SK-N-SH (cell line): ENCODE measurements around the gene DLL1.

Experiments
- CTCF ChIP-seq: fragments of 200-600 bp; sonication (generic); IDR thresholded peaks from 2 replicates; pipeline ENCODE4 v1.6.1; 2017; ENCODE audit warnings: antibody characterized with exemption, mild to moderate bottlenecking, moderate library complexity
- ELF1 ChIP-seq: IDR thresholded peaks from 2 replicates; pipeline ENCODE4 v1.4.0; 2012
- JUND ChIP-seq: IDR thresholded peaks from 2 replicates; pipeline ENCODE4 v1.4.0; 2012
- NRF1 ChIP-seq: IDR thresholded peaks from 2 replicates; pipeline ENCODE4 v1.6.1; 2012; ENCODE audit warnings: low read depth, mild to moderate bottlenecking, low read length
- PBX3 ChIP-seq: IDR thresholded peaks from 2 replicates; pipeline ENCODE4; 2012
- POLR2AphosphoS5 ChIP-seq: IDR thresholded peaks from 2 replicates; pipeline ENCODE4 v1.6.1; 2012; ENCODE audit warnings: low read depth, low read length
- RAD21 ChIP-seq: IDR thresholded peaks from 2 replicates; pipeline ENCODE4 v1.6.1; 2012; ENCODE audit warnings: mild to moderate bottlenecking, low read length
- REST ChIP-seq: IDR thresholded peaks from 2 replicates; pipeline ENCODE4 v1.6.1; 2012; ENCODE audit warnings: mild to moderate bottlenecking, low read depth, low read length, moderate library complexity
- RXRA ChIP-seq: IDR thresholded peaks from 2 replicates; pipeline ENCODE4 v1.4.0; 2012; ENCODE audit warnings: low read depth, mild to moderate bottlenecking, borderline replicate concordance
- TAF1 ChIP-seq: IDR thresholded peaks from 2 replicates; pipeline ENCODE4 v1.6.1; 2012; ENCODE audit warnings: low read depth, mild to moderate bottlenecking, low read length, moderate library complexity, borderline replicate concordance
- TCF12 ChIP-seq: IDR thresholded peaks from 2 replicates; pipeline ENCODE4 v1.4.0; 2012
- TEAD4 ChIP-seq: IDR thresholded peaks from 2 replicates; pipeline ENCODE4 v1.4.0; 2012; ENCODE audit warnings: mild to moderate bottlenecking, borderline replicate concordance; ENCODE audit not compliant: insufficient read depth
- USF1 ChIP-seq: IDR thresholded peaks from 2 replicates; pipeline ENCODE4 v1.4.0; 2012; ENCODE audit warnings: low read depth, borderline replicate concordance
- USF2 ChIP-seq: fragments of 150-350 bp; IDR thresholded peaks from 2 replicates; pipeline ENCODE4 v1.6.1; 2017; ENCODE audit warnings: antibody characterized with exemption, low read length, low read depth, borderline replicate concordance

GRCh38 chr6:170253910-170254269 lies 37.0 kb downstream of the DLL1 start:
- no peak for TF ChIP-seq JUND
- no peak for TF ChIP-seq RAD21
- TF ChIP-seq CTCF, result no peak
- no peak for TF ChIP-seq USF1
- no peak for TF ChIP-seq RXRA
- no peak for TF ChIP-seq TEAD4
- no peak for TF ChIP-seq ELF1
- no peak for TF ChIP-seq REST
- TF ChIP-seq USF2, result no peak
- TF ChIP-seq TCF12, result no peak
- no peak for TF ChIP-seq POLR2AphosphoS5
- TF ChIP-seq TAF1, result no peak
- no peak for TF ChIP-seq NRF1
- no peak for TF ChIP-seq PBX3
